Right lobe of liver (tissue), 6 donors: ENCODE measurements around the gene PFDN5. TPM values are rescaled to one million over a fixed set of nuclear protein-coding genes. Genes with fewer than 3 reads are reported as not detected.

Source experiments
- ATAC-seq, 4 donors: fragments of 200-7000 bp; cut with Tn5 transposase; one replicate each; pipeline ENCODE4 v1.9.1; 2020; ENCODE audit warnings: mild to moderate bottlenecking in 4 of 4, moderate library complexity in 4 of 4
- DNase-seq, 3 donors: peaks; one replicate each; pipeline ENCODE4 v3.0.0-alpha.2; 2020
- H3K27ac ChIP-seq, 3 donors: fragments of 200-600 bp; one replicate each; pipeline ENCODE4 v1.8.0; 2022
- H3K27me3 ChIP-seq, 2 donors: fragments of 200-600 bp; one replicate each; pipeline ENCODE4 v1.8.0; 2022
- H3K36me3 ChIP-seq, 4 donors: fragments of 200-600 bp; sonication (generic) in 1 of 4; one replicate each; pipeline versions ENCODE4 v1.5.1 to v1.8.0; 2017 to 2022; ENCODE audit warnings: control low read depth in 1 of 4
- H3K4me1 ChIP-seq, 4 donors: fragments of 200-600 bp; sonication (generic) in 1 of 4; one replicate each; pipeline versions ENCODE4 v1.5.1 to v1.8.0; 2017 to 2022; ENCODE audit warnings: control low read depth in 1 of 4
- H3K4me3 ChIP-seq, 3 donors: fragments of 200-600 bp; one replicate each; pipeline ENCODE4 v1.8.0; 2022
- H3K9me3 ChIP-seq, 4 donors: fragments of 200-600 bp; sonication (generic) in 1 of 4; one replicate each; pipeline versions ENCODE4 v1.5.1 to v1.8.0; 2017 to 2022; ENCODE audit warnings: control low read depth in 1 of 4
- CTCF ChIP-seq, 4 donors: fragments of 200-600 bp in 3 of 4; fragments of 450-650 bp in 1 of 4; IDR thresholded peaks; one replicate each; pipeline versions ENCODE4 v1.5.1 to v1.8.0; 2016 to 2022; ENCODE audit warnings: antibody characterized with exemption in 4 of 4, mild to moderate bottlenecking in 2 of 4
- POLR2A ChIP-seq: fragments of 450-650 bp; IDR thresholded peaks from one replicate; pipeline ENCODE4 v1.6.1; 2017; ENCODE audit warnings: antibody characterized with exemption, mild to moderate bottlenecking
- WGBS: methylation state at CpG from one replicate; pipeline ENCODE4 v1.1.6; 2018; ENCODE audit warnings: low coverage, low lambda C conversion rate; ENCODE audit not compliant: insufficient coverage; ENCODE audit errors: missing lambda C conversion rate; 5-methylcytosine and 5-hydroxymethylcytosine counted together
- intact Hi-C, 2 donors: fragments of 100-400 bp; cut with DNase I; formaldehyde crosslinking; loops; one replicate each; pipeline versions ENCODE4 v1.11.2 to v1.14.1; 2022
- long read RNA-seq: library from polyadenylated mRNA; unstranded; transcript quantifications from one replicate; pipeline ENCODE4 v2.0.0, GENCODE V29; 2019
- total RNA-seq, 6 experiments: library from RNA; depleted of rRNA in 2 of 6; stranded (reverse); fragments of >200 nt in 2 of 6; fragmentation: NEBNext Ultra II Directional in 3 of 6; extraction: Animal tissue kit (Norgen Biotek cat#: 25700) in 3 of 6; gene quantifications; one replicate each; pipeline versions ENCODE4 v1.1.0 to v1.2.4, GENCODE V29; 2016 to 2023
- donor health status: DM: no; HTN: yes; CAD: no.
- donor health status: DM: no; HTN: no; CAD: no.
- donor health status: DM: no; HTN: no; CAD: no.
- donor health status: DM: no; HTN: yes; CAD: no.
- donor health status: DM: no; HTN: yes; CAD: no.

Gene PFDN5
- 100 to 1,000 TPM; 122 to 170 (median 146) TPM for total RNA-seq
- long read RNA-seq, transcript PFDN5-214 (6 exons, 847 nt): major isoform, 66 of 81 reads
- long read RNA-seq, transcript PFDN5-203 (4 exons, 478 nt): minor isoform, 5 of 81 reads
- long read RNA-seq, partial matches to known transcripts: 1 of 81 reads
- long read RNA-seq, other reads (novel, unspliced or antisense): 6 of 81 reads

GRCh38 chr12:53295070-53295890, at the start of gene PFDN5:
PFDN5 (plus strand) TSS chr12:53295542; CDS start chr12:53295568, 26 bp downstream.
- Histone ChIP-seq H3K9me3 (no peaks in the 10 kb centered on the region), H3K36me3 (peaks cover 0 to 15% (median 3%) of the 10 kb centered on the region in 4 donors), H3K4me1 (peaks cover 0 to 17% (median 7%) of the 10 kb centered on the region in 4 donors), H3K27ac (peak within 1 kb of the TSS; percentile 74 to 90 (median 85)), H3K4me3 (peak within 1 kb of the TSS; percentile 77 to 92 (median 91)), H3K27me3 (no peaks in the 10 kb centered on the region)
- 7% methylated on average over 21 of the region's 42 CpGs for WGBS
- ATAC-seq (peak; percentile 85 to 91 (median 88)), DNase-seq (peak; percentile 90 to 91 (median 90))
- intact Hi-C loops: no loop called here
- TF ChIP-seq CTCF (IDR thresholded peaks at IDR 0.05): peak in 2 of 4 donors; percentile 9 to 27
- TF ChIP-seq POLR2A: peak; percentile 80

- 2% methylated on average over 18 of the region's 51 CpGs for WGBS
- peak; percentile 91 to 92 (median 91) for ATAC-seq
- peak overlapping the region; percentile 81 to 92 (median 82) for H3K4me3 ChIP-seq
- no peaks in the 10 kb centered on the region for H3K9me3 ChIP-seq
- H3K27me3 ChIP-seq: no peaks in the 10 kb centered on the region
- H3K4me1 ChIP-seq: peaks cover 0 to 16% (median 0%) of the 10 kb centered on the region in 4 donors
- peak overlapping the region; percentile 41 to 69 (median 43) for H3K27ac ChIP-seq
- intact Hi-C loops: no loop called here
- peaks cover 0 to 8% (median under 1%) of the 10 kb centered on the region in 4 donors for H3K36me3 ChIP-seq
- peak; percentile 79 to 84 (median 83) for DNase-seq
- TF ChIP-seq POLR2A: peak; percentile 42
- TF ChIP-seq CTCF (IDR thresholded peaks at IDR 0.05): peak in 3 of 4 donors; percentile 19 to 29 (median 20)
Observed at GRCh38 chr12:53251477-53252348, 43.6 kb upstream of the PFDN5 start.

GRCh38 chr12:53252349-53252916, 42.9 kb upstream of the PFDN5 start:
- WGBS: 0% methylated on average over 11 of the region's 19 CpGs
- H3K27me3 ChIP-seq: no peaks in the 10 kb centered on the region
- H3K27ac ChIP-seq: peak overlapping the region; percentile 41 to 69 (median 43)
- intact Hi-C loops: no loop called here
- H3K9me3 ChIP-seq: no peaks in the 10 kb centered on the region
- peak overlapping the region; percentile 81 to 92 (median 82) for H3K4me3 ChIP-seq
- DNase-seq (no peak), ATAC-seq (peak in 1 of 4 donors; percentile 1)
- peak in 1 of 4 donors; percentile 14 for TF ChIP-seq CTCF (IDR thresholded peaks at IDR 0.05)
- no peak for TF ChIP-seq POLR2A
- H3K4me1 ChIP-seq: peaks cover 0 to 16% (median 0%) of the 10 kb centered on the region in 4 donors
- peaks cover 0 to 8% (median under 1%) of the 10 kb centered on the region in 4 donors for H3K36me3 ChIP-seq

GRCh38 chr12:53253298-53253697, 42.0 kb upstream of the PFDN5 start:
- Histone ChIP-seq H3K4me1 (peaks cover 0 to 16% (median 0%) of the 10 kb centered on the region in 4 donors), H3K4me3 (no peak overlapping the region), H3K27me3 (no peaks in the 10 kb centered on the region), H3K9me3 (no peaks in the 10 kb centered on the region), H3K36me3 (peaks cover 0 to 8% (median under 1%) of the 10 kb centered on the region in 4 donors), H3K27ac (no peak overlapping the region)
- TF ChIP-seq CTCF (IDR thresholded peaks at IDR 0.05) (no peak), POLR2A (no peak)
- WGBS: no CpG with 5 or more reads among the region's 13 CpGs
- ATAC-seq: no peak
- intact Hi-C loops: no loop called here
- DNase-seq: no peak
